ENCODE results near the gene LSMEM2. TPM values are rescaled to one million over a fixed set of nuclear protein-coding genes. Genes with fewer than 3 reads are reported as not detected.
A peak's percentile ranks its signal among the peaks of the same experiment; 100 is the strongest.
"Not testable (repeated sequence)": the region's sequence is repeated elsewhere in the genome, so short reads cannot be mapped to it uniquely, and the experiment has no call there.

LSMEM2 gene
- total RNA-seq, 1 experiment from 2014 or later: not detected

DNA sequence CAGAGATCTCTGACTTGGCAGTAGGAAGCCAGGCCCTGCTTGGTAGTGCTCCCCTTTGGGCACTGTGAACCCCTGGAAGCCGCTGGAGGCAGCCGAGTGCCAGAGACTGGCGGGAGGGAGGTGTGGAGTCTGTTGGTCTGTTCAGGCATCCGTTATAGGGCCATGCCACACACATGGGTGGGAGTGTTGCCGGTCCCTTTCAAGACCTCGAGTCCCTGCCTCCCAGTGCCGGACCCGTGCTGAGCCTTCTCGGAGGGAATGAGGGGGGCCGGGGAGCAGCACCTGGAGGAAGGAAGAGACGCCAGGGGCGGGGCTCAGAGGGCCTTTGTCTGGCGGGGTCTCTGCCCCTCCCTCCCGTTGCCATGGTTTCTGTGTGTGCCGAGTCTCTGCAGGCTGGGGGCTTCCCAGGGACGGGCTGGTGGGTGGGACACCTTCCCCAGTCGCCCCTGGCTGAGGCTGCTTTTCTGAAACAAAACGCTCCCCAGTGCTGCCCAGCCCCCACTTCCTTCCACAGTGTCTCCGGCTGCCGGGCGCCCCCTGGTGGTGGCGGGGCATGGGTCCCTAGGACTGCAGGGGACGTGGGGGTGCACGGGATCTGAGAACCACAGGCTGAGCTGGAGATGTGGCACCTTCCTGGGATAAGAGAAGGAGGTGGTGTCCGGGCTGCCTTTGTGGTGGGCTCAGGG is 32.9 kb upstream of the LSMEM2 start:
- peak; percentile 51 for DNase-seq (ENCODE audit: low read depth)

DNA sequence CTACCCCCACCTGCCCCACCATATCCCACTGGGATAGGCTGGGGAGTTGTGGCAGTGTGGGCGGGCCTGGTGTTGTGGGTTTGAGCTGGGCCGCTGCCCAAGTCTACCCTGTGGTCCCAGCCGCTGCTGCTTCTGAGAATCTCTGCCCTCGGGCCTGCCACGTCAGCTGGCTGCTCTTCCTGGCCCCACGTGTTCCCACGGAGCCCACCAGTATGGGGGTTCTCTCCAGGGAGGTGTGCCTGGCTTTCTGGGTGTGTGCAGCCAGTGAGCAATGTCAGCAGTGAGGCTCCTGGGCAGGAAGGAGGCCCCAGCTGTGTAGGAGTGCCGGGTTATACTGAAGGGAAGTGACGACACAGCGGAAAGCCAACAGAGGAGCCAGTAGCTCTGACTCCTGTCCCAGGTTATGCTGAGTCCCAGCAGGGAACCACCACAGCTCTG is 32.4 kb upstream of the LSMEM2 start:
- peak; percentile 95 for DNase-seq (ENCODE audit: low read depth)

DNA sequence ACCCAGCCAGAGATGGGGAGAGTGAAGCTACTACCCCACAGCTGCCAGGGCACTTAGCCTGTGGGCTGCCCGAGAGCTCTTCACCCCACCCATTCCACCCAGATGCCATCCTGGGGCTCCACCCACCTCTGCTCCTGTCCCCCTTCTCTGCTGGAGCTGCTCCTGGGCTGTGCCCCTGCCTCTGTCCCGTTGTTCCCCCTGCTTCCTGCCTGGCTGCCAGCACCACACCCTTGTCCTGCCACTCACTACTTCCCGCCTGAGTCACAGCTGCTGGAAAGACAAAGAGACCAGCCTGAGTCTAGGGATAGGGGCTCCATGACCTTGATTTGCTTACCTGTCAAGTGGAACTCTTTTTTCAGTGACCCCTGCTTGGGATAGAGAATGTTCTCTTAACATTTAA is 30.5 kb upstream of the LSMEM2 start:
- peak; percentile 50 for DNase-seq (ENCODE audit: low read depth)

DNA sequence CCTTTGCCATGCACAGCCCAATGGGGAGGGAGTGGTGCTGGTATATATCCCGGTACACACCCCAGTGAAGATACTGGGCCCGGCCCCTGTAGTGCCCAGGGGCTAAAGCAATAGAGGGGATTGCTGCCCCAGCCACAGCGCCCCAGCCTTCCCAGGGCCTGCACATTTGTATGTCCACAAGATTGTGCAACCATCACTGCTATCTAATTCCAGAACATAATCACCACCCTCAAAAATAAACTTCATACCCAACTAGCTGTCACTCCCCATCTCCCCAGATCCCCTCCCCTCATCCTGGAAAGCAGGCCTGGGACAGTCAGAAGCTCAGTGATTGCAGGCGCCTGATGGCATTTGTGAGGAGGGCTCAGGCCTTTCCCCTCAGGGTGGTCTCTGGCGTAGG is 29.4 kb upstream of the LSMEM2 start:
- DNase-seq (ENCODE audit: low read depth): no peak

DNA sequence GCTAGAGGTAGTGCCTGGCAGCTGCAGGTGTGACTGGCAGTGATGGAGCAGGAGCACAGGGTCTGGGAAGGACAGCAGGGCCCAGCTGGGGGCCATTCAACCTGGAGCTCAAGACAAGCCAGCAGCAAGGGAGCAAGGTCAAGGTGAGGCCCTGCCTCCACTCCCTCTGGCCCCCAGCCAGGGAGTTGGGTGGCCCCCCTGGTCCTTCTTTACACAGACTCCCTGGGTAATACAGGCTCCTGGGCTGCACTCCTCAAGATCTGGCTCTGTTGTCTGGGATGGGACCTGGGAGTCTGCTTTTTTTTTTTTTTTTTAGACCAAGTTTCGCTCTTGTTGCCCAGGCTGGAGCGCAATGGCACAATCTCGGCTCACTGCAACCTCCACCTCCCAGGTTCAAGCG is 28.4 kb upstream of the LSMEM2 start:
- DNase-seq (ENCODE audit: low read depth): no peak

DNA sequence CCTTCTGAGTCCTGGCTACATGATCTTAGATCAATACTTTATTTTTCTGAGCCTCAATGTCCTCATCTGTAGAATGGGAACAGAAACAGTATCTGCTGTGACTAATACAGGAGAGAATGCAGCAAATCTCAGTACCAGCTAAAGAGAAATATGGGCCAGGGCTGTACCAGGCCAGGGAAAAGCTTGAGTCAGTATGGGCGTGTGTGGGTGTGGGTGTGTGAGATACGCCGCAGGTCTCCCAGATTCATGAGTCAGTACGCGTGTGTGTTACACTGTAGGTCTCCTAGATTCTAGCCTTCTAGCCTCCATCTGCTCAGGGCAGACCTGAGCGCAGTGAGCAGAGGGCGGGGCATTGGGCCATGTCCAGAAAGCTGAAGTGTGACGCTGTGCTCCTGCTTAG is 27.7 kb upstream of the LSMEM2 start:
- peak; percentile 88 for DNase-seq (ENCODE audit: low read depth)

DNA sequence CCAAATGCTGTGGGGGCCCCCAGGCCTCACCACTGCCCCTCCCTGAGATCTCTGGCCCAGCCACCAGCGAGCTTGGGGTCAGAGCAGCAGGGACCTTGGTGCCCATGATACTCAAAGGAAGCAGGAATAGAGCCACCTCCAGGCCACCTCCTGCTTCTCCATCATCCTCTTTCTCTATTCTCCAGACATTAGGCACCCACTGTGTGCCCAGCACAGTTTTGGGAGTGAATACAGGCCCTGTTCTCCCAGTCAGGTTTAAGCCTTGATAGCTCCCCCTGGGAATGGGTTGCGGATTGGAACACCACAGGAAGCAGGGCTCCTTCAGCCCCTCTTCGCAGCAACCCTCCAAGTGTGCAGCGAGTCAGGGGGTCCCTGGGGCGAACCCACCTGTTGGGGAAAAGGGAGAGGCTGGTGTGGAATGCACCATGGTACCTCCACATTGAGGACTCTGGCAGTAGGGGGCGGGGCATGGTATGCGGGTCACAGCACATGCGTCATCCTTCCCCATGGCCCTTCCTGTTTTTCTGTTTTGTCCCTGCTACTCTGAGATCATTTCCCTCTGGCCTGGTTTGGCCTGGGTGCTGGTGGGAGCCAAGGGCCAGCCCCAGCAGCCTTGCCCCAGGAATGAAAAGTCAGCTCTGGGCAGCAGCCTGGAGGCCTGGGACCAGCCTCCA is 24.2 kb upstream of the LSMEM2 start:
- DNase-seq (ENCODE audit: low read depth): peak; percentile 45

DNA sequence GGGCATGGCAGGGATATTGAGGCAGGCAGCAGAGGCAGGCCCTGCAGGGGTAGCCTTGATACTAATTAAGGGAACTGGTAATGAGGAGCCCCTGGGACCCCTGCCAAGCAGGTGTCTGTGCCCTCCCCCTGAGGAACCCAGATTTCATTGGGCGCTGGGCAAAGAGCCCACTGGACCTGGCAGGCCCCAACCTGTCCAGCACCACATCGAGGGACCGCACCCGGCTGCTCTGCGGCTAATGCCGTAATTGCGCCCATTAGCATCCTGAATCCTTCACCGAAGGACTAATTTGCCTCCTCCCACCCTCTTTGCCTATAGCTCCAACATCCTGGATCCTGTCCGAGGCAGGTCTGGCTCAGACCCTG is 23.7 kb upstream of the LSMEM2 start:
- DNase-seq (ENCODE audit: low read depth): no peak

DNA sequence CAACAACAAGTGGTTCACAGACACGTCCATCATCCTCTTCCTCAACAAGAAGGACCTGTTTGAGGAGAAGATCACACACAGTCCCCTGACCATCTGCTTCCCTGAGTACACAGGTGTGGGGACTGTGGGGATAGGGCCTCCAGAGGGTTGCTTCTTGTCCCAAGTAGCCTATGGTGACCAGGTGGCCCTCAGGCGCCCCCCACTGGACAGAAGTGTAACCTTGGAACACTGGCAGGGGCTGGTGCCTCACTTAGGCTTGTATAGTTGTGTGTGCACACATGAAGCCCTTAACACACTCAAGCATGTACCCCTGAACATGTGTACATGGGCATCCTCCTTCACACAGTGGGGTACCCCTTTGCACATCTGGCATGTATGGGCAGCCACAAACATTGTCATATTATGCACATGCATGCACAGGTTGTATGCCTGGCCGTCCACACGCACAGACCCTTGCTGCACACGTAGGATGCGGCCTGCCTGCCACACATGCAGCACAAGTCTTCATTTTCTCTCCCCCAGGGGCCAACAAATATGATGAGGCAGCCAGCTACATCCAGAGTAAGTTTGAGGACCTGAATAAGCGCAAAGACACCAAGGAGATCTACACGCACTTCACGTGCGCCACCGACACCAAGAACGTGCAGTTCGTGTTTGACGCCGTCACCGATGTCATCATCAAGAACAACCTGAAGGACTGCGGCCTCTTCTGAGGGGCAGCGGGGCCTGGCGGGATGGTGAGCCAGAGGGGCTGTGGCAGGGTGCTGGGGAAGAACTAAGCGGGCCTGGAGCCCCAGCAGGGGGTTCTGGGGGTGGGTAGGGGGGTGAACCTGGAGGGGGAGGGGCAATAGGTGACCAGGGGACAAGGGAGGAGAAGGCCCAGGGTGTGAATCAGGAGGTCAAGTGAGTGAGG is 21.7 kb upstream of the LSMEM2 start:
- DNase-seq (ENCODE audit: low read depth): peak; percentile 37

DNA sequence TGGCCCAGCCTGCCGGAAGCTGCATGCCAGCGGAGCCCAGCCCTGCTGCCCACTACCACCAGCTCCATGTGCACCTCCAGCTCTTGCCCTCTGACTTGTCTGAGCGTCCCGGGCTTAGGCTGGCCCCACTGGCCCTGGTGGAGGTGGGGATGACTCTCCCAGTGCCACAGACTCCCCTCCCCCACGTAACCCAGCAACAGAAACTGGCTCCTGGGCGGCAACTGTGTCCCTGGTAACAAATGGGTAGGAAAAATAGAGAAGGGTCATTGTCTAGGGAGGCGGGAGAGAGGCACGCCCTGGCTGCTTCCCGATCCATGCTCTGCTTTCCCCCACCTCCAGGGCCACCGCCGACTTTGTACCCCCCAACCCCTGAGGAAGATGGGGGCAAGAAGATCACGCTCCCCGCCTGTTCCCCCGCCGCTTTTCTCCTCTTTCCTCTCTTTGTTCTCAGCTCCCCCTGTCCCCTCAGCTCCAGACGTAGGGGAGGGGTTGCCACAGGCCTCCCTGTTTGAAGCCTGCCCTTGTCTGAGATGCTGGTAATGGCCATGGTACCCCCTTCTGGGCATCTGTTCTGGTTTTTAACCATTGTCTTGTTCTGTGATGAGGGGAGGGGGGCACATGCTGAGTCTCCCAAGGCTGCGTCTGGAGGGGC is 20.7 kb upstream of the LSMEM2 start:
- no peak for DNase-seq (ENCODE audit: low read depth)

DNA sequence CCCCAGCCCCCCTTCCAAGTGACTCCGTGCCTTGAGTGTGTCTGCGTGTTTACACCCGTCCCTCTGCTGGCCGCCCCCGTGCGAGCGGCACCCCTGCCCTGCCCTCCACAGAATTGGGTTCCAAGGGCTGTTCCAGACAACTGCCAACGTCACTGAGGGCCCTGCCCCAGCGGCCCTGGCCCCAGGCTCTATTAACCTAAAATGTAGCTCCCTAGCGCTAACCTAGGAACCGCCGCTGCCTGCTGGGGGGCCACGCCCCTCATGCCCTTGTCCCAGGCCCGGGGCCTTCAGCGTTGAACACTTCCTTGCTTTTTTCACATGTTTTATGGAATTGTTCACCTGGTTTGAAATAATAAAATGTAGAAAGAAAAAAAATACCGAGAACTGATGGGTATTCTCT is 19.9 kb upstream of the LSMEM2 start:
- DNase-seq (ENCODE audit: low read depth): no peak

DNA sequence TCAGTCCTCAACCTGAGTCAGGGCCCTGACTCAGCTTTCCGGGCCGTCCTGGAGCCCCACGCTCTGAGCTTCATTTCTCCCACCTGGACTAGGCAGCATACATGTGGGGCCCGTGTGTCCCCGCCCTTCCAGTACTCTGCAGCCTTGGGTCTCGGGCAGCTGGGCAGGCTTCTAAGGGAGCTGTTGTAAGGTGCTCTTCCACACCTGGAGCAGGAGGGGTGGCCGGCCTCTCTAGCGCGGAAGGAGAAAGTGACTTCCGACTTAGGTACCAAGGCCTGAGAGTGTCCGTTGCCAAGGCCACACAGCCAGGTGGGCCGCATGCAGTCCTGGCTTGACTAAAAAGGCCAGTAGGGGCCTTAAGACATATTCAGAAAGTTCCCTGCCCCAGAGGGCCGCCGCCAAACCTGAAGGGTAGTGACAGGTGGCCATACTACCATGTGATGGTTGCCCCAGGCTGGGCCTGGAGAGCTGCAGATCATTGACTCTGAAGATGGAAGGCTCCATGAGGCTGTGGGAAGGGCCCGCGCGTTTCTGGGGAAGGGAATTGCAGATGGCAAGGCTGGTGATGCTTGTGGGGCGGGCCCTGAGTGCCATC is 19.4 kb upstream of the LSMEM2 start:
- no peak for DNase-seq (ENCODE audit: low read depth)

DNA sequence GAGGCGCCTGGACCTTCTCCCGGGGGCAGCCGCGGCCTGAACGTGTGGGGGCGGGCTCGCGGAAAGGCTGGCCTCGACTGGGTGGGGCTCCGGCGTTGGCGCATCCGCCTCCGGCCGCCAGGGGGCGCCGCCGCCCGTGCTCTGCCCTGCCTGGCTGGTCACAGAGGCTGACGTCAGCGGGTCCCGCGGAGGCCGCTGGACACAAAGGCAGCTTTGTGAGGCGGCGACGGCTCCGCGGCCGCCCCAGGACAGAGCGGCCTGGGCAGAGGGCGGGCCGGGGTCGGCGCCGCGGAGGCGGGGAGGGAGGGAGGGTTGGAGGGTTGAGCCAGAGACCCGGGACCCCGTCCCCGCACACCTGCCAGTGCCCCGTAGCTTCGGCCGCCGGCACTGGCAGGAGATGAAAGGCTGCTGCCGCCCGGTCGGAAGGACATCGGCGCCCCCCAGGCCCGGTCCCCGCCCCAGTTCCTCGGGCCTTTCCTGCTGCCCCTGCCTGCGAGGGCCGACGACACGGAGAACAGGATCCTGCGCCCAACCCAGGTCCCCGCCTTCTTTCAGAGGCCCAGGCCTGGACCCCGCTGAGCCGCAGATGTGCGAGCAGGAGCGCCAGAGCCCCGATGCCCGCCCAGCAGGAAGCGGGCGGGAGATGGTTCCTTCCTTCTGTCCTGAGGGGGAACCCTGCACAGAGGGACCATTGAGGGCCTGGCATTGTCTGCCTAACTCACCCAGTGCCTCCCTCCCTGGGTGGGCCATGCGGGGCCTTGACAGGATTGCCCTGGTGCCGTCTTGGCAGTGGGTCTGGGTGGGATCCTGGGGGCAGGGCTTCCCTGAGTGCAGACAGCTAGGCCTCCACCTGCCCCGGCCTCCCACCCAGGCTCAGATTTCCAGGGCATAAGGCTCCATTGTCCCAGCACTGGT is 18.6 kb upstream of the LSMEM2 start:
- peak; percentile 85 for DNase-seq (ENCODE audit: low read depth)

DNA sequence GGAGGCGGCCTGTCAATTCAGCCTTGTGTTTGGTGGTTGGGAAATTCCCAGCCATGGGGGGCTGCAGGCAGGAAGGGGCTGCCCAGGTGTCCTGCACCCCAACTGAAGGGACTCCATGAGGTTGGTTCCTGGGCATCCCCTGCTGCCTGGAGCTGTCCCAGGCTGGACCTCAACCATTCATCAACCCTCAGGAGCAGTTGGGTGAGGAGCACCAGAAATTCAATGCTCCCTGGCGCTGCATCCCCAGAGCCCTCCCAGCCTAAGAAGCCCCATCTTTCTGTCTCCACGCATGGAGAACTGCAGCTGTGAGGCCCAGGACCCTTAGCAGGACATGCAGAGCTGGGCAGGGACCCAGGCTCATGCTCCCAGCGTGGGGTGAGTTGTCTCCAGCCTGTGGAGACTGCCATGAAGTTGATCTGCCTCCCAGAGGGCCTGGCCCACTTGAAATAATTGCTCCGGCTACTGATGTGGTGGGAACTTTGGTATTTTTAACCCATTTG is 17.9 kb upstream of the LSMEM2 start:
- no peak for DNase-seq (ENCODE audit: low read depth)

DNA sequence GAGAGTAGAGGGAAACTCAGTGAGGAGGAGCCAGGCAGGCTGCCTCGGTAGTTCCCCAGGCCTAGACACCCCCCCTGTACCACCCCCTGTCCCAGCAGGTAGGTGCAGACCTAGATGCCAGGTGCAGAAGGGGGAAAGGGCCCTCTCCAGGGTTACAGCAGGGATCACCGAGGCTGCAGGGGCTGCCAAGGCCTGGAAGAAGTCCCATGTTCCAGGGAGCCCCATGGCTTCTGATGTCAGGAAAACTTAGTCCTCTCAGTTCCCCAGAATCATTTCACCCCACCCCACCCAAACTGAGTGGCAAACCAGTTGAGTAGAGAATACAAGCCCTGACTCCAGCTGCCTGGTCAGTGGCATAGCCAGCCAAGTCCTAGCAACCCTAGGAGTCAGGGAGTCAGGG is 17.4 kb upstream of the LSMEM2 start:
- no peak for DNase-seq (ENCODE audit: low read depth)

DNA sequence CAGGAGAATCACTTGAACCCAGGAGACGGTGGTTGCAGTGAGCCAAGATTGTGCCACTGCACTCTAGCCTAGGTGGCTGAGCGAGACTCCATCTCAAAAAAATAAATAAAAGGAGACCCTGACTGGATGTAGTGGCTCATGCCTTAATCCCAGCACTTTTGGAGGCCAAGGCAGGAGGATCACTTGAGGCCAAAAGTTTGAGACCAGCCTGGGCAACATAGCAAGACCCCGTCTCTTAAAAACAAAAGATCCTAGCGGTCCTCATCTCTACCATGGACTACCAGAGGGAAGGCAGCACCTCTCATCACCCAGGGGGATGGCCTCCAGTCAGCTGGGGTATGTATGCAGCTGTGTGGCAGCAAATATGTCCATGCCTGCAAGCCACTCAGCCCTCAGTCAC is 16.7 kb upstream of the LSMEM2 start:
- DNase-seq (ENCODE audit: low read depth): not testable (repeated sequence)

DNA sequence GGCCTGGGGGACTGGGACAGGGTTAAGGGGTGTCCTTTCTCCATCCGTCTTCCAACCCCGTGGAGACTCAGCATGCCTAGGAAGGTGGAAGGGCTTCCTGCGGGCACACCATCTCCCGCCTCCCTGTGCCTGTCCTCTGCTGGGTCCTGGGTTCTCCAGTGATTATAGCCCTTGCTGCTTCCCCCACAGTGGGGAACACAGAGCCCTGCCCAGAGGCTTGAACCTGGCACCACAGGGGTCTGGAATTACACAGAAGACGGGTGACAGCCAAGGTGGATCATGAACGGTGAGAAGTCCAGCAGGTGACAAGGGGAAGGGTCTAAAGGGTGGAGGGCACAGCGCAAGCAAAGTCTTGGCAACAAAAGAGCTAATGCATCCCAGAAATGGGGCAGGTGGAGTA is 16.1 kb upstream of the LSMEM2 start:
- DNase-seq (ENCODE audit: low read depth): no peak

DNA sequence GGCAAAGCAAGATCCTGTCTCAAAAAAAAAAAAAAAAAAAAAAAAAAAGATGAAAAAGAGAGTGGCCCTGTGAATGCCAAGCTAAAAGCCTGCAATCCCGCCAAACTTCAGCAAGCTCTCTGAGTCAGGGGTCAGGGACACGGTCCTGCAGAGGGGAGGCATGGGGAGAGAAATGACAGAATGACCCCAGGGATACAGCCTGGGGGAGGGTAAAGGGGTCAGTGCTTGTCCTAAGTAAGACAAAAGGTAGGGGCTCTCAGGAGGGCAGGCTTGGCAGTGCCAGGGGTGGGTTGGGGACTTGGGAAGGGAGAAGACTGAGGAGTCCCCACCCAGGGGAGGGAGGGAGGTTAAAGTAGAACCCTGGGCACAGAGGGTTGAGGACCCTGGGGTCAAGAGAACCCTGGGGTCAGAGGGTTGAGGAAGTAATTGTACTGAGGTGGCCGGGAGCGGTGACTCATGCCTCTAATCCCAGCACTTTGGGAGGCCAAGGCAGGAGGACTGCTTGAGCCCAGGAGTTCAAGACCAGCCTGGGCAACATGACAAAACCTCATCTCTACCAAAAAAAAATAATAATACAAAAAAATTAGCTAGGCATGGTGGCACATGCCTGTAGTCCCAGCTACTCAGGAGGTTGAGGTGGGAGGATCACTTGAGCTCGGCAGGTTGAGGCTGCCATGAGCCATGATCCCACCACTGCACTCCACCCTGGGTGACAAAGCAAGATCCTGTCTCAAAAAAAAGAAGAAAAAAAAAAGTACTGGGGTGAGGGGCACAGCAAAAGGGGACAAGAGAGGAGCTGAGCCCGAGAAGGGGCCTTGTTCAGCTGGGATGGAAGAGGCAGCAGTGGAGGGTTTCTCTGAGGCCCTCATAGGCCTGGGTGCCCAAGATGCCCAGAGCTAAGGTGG is 15.2 kb upstream of the LSMEM2 start:
- no peak for DNase-seq (ENCODE audit: low read depth)

DNA sequence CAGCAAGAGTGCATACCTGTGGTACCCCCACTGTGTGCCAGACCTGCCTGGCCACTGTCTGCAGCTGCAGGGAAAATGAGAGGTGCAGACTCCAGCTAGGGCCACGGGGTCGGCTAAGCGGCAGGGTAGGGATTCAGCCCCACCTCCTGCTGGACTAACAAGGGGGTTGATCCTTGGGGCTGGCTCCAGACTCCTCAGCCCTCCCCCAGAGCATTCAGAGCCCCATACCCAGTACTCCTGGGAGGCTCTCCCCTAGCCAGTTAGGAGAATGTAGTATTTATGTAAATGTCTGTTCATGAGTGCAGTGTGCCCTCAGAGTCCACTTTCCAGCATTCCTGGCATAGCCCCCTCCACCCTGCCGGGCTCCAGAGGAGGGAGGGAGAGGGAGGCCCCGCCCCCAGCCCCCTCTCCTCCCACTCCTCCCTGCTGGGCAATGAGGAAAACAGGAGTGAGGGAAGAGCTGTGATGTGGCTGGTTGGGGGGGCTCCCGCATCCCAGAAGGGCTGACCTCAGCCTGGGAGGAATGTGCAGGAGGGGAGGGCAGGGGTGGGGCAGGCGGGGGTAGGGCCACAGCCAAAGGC is 14.4 kb upstream of the LSMEM2 start:
- peak; percentile 78 for DNase-seq (ENCODE audit: low read depth)

All from LHCN-M2 (cell line).